GM21367 (cell line): ENCODE measurements around the gene FMN1.
"Not testable (repeated sequence)": the region's sequence is repeated elsewhere in the genome, so short reads cannot be mapped to it uniquely, and the experiment has no call there.

Experiments
- ATAC-seq: cut with Tn5 transposase; IDR thresholded peaks from one replicate; pipeline ENCODE4 v1.9.1; 2021; ENCODE audit not compliant: unreplicated experiment

The FMN1 gene

DNA sequence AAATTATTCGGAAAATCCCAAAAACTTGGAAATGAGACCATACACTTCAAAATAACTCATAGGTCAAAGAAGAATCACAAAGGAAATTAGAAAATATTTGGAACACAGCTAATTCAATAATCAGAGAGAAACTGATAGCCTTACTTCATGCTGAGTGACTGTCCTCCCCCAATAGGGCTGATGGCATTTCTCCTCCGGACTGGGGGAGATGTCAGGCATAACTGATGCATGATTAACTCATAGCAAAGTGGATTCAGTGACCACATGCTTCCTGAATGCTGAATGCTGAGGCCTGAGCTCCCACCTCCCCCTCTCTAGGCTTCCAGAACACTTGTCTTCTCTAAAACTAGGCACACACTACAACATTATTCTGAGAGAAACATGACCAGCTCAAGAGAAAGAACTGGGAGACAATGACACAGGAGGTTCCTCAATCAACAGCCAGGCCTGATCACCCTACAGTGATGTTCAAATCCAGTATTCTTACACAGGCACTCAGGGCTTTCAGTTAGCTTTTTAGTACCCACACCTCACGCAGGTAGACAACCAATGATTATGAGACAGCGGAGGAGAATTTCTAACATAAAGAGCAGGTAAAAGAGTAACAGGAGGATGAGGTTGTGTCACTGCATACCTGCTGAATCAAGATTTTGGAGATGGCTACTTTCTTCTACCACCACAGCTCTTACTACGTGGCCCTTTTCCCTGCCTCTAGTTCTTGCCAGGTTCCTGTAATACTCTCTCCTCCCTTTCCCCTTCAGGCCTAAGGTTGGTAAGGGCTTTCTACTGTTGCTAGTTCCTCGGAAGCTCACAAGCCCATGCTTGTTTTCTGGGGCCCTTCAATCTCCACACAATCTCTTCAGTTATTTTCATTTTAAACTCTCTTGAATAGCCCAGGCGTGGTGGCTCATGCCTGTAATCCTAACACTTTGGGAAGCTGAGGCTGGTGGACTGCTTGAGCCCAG is 96.1 kb downstream of the FMN1 start:
- no peak for ATAC-seq

DNA sequence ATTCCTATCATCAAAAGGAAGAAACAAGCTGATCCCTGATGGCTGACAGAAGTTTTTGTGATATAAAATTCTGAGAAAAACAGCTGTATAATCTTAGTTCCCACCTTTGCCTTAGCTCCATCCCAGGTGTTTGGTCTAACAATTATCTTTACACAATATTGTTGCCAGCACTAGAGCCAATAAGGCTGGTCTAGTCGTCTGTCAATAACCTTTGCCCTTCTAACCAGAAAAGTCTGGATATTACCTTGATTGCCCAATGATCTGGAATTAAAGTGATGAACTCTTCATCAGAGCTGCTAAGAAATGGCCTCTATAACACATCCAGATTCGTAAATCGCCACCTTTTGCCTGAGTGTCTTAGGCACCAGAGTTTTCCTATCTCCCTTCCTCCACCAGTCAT is 98.4 kb downstream of the FMN1 start:
- ATAC-seq, result no peak

DNA sequence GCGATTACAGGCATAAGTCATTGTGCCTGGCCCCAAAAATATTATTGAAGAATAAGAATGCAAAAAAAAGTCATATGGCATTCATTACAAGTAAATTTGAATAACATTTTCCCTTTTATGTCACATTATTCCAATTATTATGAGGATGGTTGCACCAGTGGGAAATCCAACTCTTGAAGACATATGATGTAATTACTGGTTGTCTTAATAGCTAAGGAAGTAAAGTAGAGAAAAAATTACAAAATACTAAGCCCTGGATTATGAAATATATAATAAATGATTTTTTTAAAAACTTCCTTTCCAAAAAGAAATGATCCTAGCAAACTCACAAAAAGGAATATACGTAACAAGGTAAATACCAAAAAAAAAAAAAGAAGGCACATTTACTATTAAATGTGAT is 98.9 kb downstream of the FMN1 start:
- ATAC-seq, result no peak

DNA sequence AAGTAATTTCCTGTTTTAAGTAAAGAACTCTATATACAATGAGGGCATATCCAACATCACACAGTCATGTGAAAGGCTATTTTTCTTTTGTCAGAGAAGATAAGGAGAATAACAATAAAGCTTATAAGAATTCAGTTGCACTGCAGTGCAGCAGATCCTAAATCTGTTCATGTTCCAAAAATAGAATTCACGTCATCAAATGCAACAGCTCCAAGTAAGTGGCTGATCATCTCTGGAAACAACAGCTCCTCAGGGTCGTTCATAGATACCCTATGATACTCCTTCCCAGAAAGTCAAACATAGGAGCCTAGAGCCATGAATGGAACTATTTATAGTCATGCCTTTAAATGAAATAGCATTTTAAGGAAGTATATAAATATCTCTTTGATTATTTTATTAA is 100.2 kb downstream of the FMN1 start:
- no peak for ATAC-seq

DNA sequence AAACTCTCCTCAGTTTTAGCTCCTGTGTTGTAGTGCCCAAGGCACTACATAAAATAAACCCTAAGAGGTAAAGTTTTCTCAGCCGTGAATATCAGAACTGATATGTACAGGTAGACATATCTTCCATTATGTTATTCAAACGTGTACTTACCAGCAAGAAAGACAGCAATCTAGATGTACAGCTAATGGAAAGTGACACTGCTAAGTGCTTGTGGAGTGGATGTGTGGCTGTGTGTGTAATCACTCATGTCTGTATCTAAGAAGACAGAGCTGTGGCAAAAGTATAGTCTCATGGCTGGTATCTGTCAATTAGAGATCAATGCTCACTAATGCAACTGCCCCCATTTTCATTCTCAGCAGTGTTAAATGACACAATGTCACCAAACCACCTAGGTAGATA is 101.3 kb downstream of the FMN1 start:
- no peak for ATAC-seq

DNA sequence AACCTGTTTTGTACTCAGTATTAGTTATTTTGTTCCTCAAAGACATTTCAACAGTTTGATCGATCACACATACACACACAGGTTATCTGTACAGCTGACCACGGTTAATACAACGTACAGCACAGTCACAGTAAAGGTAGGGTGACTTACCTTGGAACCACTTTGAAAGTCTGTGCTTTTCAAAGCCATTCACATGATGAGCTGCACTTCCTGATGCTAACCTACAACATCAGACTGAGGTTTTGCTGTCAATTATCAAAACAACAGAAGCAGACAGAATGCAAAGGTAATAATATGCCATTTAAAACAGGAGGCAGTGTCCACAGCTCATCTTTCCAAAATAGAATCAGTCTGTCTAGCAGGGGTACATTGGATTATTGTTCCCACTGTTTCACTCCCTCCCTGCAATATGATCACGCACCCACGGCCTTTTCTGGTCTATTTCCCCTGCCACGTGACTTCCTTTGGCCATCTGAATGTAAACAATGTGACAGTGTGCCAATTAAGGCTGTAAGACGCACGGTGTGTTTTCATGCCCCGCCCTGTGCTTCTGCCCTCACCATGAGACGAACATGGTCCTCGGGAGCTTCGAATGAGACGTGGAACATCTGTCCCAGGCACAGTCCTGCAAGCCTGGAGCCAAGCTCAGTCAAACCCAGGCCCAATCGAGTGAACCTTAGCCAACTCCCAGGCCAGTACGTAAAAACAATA is 102.4 kb downstream of the FMN1 start:
- ATAC-seq, result no peak

DNA sequence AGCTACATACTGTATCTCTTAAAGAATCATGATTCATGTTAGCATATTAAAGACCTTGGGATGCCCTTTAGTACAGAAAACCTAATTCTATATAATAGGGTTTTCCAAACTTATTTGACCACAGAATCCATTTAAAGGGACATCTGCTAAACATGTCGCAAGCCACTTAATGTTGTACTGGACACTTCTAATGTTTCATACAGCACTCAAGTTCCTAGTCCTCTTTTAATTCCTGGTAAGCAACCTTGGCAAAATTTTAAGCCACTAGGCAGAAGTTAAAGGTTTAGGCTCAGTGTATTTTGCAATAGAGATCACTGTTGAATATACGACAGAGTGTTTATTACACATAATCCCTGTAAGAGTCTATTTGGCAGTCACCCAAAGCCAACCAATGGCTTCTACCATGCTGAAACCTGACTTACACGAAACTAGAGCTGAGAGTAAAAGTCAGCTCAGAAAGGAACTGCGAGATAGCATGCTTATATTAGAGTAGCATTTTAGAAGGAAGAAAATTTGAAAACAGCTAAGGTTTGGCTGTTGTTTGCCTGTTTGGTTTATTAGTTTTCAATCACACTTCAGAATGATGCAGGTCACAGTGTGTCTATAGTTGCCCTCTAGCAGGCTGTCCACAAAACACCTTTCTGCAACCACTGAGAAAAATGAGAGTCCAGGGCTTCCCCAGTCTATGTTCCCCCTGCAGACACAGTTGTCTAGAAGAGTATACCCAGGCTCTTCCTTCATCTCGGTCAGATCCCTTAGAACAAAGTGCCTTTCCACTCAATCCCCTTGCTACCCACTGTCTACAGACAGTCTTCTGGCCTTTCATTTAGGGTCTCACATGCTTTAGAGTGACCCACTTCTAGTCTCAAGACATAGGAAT is 104.4 kb downstream of the FMN1 start:
- no peak for ATAC-seq

DNA sequence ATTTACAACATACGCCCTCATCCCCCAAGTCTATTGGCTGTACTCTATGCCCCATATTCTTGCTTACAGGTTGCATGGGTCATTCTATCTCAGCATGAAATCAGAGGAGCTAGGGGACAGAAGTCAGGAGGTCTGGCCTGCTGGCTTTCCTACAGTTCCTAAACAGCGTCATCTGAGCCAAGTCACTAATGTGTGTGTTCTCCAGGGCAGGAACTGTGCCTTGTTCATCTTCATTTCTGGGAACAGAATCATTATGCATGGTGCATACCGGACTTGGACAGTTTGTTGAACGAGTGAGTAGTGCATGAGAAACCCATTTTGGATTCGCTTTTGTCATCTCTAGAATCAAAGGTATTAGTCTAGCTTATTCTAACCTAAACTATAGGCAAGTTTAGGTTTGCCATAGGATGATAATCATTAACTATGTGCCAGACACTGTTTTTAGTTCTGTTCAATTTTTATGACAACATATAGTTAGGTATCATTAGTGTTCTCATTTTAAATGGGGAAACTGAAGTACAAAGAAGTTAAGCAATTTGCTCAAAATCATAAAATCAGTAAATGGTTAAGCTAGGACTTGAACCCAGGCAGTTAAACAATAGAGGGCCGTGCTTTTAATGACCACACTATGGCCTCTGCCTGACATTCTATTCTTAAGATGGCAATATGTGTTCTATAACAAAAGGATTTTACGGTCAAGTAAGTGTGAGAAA is 105.2 kb downstream of the FMN1 start:
- no peak for ATAC-seq

DNA sequence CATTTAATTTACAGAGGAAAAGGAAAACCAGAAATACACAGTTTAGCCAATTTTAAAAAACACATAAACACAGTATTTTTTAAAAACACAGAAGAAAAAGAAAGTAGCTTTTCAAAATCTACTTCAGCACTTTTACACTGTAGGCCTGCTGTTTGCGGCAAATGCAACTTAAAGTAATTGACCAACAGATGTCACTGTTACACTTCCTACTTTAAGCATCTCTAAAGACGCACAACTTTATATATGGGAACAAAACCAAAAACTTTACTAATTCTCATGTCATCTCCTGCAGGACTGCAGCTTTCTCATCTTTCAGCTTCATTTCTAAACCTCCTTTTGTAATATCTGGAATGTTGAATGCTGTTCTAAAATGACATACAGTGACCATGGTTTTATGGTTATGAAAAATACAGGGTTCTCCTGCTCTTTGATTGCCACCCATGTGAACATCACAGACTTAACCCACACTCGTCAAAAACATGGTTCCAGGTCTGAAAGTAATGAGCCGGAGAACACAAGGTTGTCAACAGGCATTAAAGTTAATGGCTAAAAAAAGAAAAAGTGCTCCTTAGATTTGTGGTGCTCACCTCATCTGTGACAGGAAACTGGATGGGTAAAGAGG is 107.9 kb downstream of the FMN1 start:
- no peak for ATAC-seq

DNA sequence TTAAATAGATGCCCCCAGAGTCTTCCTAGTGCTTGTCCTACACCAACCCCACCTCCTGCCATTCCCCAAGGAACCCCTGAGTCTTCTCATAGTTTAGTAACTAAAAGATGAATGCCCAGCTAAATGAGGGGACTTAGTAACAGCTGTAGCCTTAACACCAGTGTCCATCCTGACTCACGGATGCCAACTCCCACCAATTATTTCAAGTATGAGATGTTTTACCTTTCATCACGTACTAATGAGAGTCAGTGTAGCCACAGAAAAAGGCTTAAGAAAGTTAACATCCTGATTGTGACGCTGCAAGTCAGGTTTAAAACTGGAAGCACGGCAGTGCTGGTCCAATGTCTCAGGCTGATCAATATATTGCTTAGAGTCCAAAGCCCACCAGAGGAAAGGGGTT is 109.9 kb downstream of the FMN1 start:
- no peak for ATAC-seq

DNA sequence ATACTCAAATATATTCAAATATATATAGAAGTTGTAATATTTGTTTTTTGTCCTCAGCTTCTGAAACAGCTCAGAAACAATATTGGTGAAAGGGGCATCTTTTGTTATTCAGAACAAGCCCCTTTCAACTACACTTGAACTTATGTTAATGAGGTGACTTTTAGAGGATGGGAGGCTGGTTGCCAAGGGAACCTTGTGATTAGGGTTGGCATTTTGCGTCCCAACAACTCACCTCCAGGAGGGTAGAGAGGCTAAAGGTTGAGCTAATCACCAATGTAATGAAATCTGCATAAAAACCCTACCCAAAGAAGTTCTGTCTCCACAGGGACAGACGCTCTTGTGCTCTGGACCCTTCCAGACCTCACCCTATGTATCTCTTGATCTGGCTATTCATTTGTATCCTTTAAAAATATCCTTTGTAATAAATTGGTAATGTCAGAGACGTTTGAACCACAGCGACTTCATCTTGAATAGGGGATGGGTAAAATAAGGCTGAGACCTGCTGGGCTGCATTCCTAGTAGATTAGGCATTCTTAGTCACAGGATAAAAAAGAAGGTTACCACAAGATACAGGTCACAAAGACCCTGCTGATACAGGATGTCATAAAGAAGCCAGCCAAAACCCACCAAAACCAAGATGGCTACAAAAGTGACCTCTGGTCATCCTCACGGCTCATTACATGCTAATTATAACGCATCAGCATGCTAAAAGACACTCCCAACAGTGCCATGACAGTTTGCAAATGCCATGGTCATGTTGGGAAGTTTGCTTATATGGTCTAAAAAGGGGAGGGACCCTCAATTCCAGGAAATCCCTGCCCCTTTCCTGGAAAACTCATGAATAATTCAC is 111.1 kb downstream of the FMN1 start:
- no peak for ATAC-seq

DNA sequence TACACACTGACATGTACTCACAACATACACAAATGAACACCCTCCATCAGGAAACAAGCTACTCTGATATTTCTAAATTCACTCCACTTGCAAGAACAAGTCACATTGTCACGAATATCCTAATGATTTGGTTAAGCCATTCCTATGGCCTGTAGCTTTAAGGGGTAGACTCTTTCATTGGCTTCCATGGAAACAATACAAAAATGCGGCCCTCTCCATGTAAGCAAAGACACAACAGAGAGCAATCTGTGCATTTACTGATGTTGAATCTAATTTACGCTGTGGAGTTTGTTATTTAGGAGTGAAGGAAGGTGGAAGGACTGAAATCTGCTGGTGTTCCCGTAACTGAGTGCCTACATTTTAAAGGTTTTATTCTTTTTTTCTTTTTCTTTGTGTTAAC is 114.5 kb downstream of the FMN1 start:
- no peak for ATAC-seq

DNA sequence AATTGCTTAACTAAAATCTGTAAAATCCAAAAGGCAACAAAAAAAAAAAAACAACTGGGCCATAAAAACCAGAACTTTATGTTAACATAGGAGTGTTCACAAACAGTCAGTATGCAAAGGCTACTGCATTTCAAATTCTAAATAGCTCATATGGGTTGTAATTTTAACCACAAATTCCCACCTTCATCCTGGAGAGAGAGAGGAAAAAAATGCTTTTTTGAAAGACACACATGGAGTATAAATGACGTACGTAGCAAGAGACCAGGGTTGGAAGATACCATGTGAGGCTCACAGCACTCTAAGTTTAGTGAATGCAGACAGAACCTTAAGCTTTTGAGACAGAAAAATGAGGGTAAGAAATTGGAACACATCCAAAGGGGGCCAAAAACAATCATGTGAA is 115.9 kb downstream of the FMN1 start:
- ATAC-seq, result no peak

DNA sequence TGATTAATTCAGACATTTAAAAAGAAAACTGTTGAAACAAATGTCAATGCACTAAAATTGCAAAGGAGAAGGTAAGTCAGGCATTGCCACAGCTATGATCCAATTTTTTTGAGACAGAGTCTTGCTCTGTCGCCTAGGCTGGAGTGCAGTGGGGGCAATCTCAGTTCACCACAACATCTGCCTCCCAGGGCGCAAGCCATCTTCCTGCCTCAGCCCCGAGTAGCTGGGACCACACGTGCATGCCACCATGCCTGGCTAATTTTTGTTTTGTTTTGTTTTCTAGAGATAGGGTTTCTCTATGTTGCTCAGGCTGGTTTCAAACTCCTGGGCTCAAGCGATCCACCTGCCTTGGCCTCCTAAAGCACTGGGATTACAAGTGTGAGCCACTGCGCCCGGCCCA is 117.6 kb downstream of the FMN1 start:
- no peak for ATAC-seq

DNA sequence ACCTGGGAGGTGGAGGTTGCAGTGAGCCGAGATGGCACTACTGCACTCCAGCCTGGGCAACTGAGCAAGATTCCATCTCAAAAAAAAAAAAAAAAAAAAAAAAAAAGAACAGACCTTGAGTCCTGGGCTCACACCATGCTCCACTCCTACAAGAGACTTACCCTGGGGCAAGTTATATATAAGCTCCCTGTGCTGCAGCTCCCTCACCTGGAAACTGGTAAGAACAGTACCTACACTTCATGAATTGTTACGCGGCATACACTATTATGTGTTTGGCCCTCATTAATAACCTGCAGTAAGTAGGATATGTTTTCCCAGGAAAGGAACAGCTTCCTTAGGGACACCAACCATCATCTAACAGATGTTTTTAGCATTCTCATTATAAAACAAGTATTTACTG is 119.6 kb downstream of the FMN1 start:
- ATAC-seq, result no peak

DNA sequence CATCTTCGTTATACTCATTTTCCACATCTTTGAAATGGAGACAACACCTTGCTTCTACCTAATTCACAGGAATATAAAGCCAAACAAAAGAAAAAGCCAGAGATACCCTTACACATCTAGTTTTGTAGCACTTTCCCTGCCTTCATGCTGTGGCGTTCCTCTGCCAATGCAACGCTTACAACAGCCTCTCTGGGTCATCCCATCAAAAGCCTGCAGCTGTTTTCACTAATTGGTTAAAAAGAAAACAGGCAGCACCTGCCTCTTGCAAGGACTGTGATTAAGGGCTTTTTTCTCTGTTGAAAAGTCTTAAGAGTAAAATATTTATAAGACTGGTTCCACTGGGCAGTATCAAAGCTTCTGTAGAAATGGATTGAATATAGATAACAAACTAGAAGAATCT is 120.3 kb downstream of the FMN1 start:
- no peak for ATAC-seq

DNA sequence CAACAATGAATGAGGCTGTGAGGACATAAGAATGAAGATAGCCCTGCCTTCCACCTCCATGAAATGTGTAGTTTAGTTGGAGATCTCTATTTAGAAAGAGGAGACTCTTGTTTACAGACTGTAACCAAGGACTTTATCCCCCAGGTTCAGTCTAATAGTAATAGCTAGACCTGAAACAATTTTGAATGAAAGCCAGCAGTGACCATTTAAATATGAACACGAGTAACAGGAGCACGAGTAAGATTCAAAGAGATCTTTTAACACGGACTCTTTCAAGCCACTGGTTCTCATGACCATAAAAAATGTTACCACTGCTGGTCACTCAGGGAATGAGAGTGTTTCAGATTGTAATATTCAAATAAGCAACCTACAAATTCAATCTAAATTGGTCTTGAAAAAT is 123.1 kb downstream of the FMN1 start:
- no peak for ATAC-seq

DNA sequence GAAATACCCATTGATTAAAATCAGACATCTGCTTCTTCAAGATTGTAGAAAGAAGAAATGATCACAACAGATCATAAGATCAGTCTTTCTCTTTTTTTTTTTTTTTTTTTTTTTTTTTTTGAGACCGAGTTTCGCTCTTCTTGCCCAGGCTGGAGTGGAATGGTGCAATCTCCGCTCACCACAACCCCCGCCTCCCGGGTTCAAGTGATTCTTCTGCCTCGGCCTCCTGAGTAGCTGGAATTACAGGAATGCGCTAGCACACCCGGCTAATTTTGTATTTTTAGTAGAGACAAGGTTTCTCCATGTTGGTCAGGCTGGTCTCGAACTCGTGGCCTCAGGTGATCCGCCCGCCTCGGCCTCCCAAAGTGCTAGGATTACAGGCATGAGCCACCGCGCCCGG is 124.6 kb downstream of the FMN1 start:
- not testable (repeated sequence) for ATAC-seq

DNA sequence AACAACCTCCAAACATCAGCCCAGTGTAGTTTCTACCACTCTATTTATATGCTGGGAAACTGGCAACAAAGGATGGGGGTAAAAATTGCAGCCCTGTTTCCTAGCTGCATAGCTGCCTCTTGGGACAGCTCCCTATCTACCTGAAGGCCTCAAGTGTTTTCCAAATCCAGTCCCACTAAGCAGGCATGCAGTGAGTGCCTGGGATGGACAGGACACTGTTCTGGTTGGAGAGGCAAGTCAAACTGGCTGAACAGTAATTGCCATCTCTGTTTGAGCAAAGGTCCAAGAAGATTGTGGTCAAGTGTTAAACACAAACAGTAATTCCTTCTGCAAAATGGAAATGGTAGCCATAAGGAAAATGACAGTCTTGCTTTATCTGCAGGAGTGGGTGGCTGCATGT is 125.4 kb downstream of the FMN1 start:
- ATAC-seq, result no peak
